ENCODE results near the gene PNLIPRP2. TPM values are rescaled to one million over a fixed set of nuclear protein-coding genes. Genes with fewer than 3 reads are reported as not detected.

The PNLIPRP2 gene
- total RNA-seq, 1 donor from 2014 or later, result 1.6 TPM

GRCh38 chr10:116687633-116688032 is 66.9 kb downstream of the PNLIPRP2 start:
- Mint-ChIP-seq H3K27ac (no peak overlapping the region), H3K36me3 (no peaks in the 10 kb centered on the region), H3K4me1 (peaks cover 15% of the 10 kb centered on the region), H3K9me3 (no peaks in the 10 kb centered on the region), H3K27me3 (ENCODE audit: insufficient read depth, low read depth) (peaks cover 13% of the 10 kb centered on the region), H3K4me3 (no peak overlapping the region)
- Histone ChIP-seq H4K20me1 (ENCODE audit: low read depth) (no peaks in the 10 kb centered on the region), H3K4me3 (no peak overlapping the region), H3K9ac (no peak overlapping the region), H3K4me1 (no peaks in the 10 kb centered on the region), H3F3A (ENCODE audit: low read depth) (no peaks in the 10 kb centered on the region), H3K4me2 (no peak overlapping the region), H3K79me2 (ENCODE audit: low read depth) (no peaks in the 10 kb centered on the region), H3K9me3 (ENCODE audit: low read depth) (no peaks in the 10 kb centered on the region), H3K27me3 (no peaks in the 10 kb centered on the region), H3K36me3 (no peaks in the 10 kb centered on the region), H2AFZ (replicated peaks) (no peak overlapping the region), H3K27ac (no peak overlapping the region)
- DNase-seq (ENCODE audit: low spot score), result no peak
- TF ChIP-seq EZH2 (IDR thresholded peaks at IDR 0.05) (no peak), CTCF (IDR thresholded peaks at IDR 0.05) (no peak), EZH2phosphoT487 (IDR thresholded peaks at IDR 0.05) (no peak)

- peaks cover 10% of the 10 kb centered on the region for H3K27me3 Mint-ChIP-seq (ENCODE audit: insufficient read depth, low read depth)
- no peaks in the 10 kb centered on the region for H3K9me3 Mint-ChIP-seq
- H3K4me3 ChIP-seq, result no peak overlapping the region
- DNase-seq (ENCODE audit: low spot score), result no peak
- no peak overlapping the region for H2AFZ ChIP-seq (replicated peaks)
- no peaks in the 10 kb centered on the region for H3K36me3 ChIP-seq
- no peaks in the 10 kb centered on the region for H3K9me3 ChIP-seq (ENCODE audit: low read depth)
- no peaks in the 10 kb centered on the region for H3K36me3 Mint-ChIP-seq
- no peak for TF ChIP-seq EZH2 (IDR thresholded peaks at IDR 0.05)
- no peak for TF ChIP-seq EZH2phosphoT487 (IDR thresholded peaks at IDR 0.05)
- no peak for TF ChIP-seq CTCF (IDR thresholded peaks at IDR 0.05)
- no peak overlapping the region for H3K27ac Mint-ChIP-seq
- peaks cover 15% of the 10 kb centered on the region for H3K4me1 Mint-ChIP-seq
- no peak overlapping the region for H3K4me3 Mint-ChIP-seq
- H3K4me2 ChIP-seq, result no peak overlapping the region
- H3K4me1 ChIP-seq, result no peaks in the 10 kb centered on the region
- H4K20me1 ChIP-seq (ENCODE audit: low read depth), result no peaks in the 10 kb centered on the region
- H3K79me2 ChIP-seq (ENCODE audit: low read depth), result no peaks in the 10 kb centered on the region
- no peaks in the 10 kb centered on the region for H3F3A ChIP-seq (ENCODE audit: low read depth)
- H3K27me3 ChIP-seq, result peaks cover 3% of the 10 kb centered on the region
- no peak overlapping the region for H3K27ac ChIP-seq
- H3K9ac ChIP-seq, result no peak overlapping the region
Observed at GRCh38 chr10:116688241-116688711, 67.5 kb downstream of the PNLIPRP2 start.

- Mint-ChIP-seq H3K36me3 (no peaks in the 10 kb centered on the region), H3K4me1 (peaks cover 17% of the 10 kb centered on the region), H3K27ac (no peak overlapping the region), H3K4me3 (no peak overlapping the region), H3K27me3 (ENCODE audit: insufficient read depth, low read depth) (peaks cover 10% of the 10 kb centered on the region), H3K9me3 (no peaks in the 10 kb centered on the region)
- Histone ChIP-seq H3K27me3 (peaks cover 5% of the 10 kb centered on the region), H3K9me3 (ENCODE audit: low read depth) (no peaks in the 10 kb centered on the region), H3K79me2 (ENCODE audit: low read depth) (no peaks in the 10 kb centered on the region), H3F3A (ENCODE audit: low read depth) (no peaks in the 10 kb centered on the region), H3K9ac (no peak overlapping the region), H3K27ac (no peak overlapping the region), H2AFZ (replicated peaks) (no peak overlapping the region), H3K4me2 (no peak overlapping the region), H3K36me3 (no peaks in the 10 kb centered on the region), H4K20me1 (ENCODE audit: low read depth) (no peaks in the 10 kb centered on the region), H3K4me1 (no peaks in the 10 kb centered on the region), H3K4me3 (no peak overlapping the region)
- TF ChIP-seq CTCF (IDR thresholded peaks at IDR 0.05) (no peak), EZH2 (IDR thresholded peaks at IDR 0.05) (no peak), EZH2phosphoT487 (IDR thresholded peaks at IDR 0.05) (no peak)
- no peak for DNase-seq (ENCODE audit: low spot score)
Observed at GRCh38 chr10:116688741-116689495, 68.2 kb downstream of the PNLIPRP2 start.
